ENCODE data around the gene PARK7. TPM values are rescaled to one million over a fixed set of nuclear protein-coding genes. Genes with fewer than 3 reads are reported as not detected.

The PARK7 gene
- total RNA-seq, 2 donors from 2014 or later: 385 to 475 TPM

- no peak for DNase-seq (ENCODE audit: low spot score in 2 of 2)
- Mint-ChIP-seq H3K36me3 (no peaks in the 10 kb centered on the region), H3K27ac (no peak overlapping the region), H3K9me3 (no peaks in the 10 kb centered on the region)
- no peak for ATAC-seq
These were observed 48.7 kb downstream of the PARK7 start for GRCh38 chr1:8010080-8010664.

DNA sequence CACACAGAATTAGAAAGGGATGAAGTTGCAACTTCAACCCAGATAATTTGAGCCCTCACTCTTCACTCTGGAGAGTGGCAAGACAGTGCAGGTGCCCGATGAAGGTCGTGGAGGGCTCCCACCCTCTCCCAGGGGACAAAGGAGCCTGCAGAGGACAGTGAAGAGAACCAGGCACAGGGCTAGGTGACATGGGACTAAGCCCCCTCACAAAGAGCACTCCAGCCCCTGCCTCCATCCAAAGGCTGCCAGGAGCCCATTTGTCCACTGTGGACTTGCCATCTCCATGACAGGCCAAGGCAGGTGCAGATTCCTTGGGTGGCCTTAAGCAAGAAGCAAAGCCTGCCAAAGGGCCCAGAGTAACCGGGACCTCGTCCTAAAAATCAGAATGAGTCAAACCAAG lies 49.5 kb downstream of the PARK7 start:
- H3K27ac Mint-ChIP-seq: no peak overlapping the region
- no peak for DNase-seq (ENCODE audit: low spot score in 2 of 2)
- no peaks in the 10 kb centered on the region for H3K9me3 Mint-ChIP-seq
- H3K36me3 Mint-ChIP-seq: no peaks in the 10 kb centered on the region
- no peak for ATAC-seq

DNA sequence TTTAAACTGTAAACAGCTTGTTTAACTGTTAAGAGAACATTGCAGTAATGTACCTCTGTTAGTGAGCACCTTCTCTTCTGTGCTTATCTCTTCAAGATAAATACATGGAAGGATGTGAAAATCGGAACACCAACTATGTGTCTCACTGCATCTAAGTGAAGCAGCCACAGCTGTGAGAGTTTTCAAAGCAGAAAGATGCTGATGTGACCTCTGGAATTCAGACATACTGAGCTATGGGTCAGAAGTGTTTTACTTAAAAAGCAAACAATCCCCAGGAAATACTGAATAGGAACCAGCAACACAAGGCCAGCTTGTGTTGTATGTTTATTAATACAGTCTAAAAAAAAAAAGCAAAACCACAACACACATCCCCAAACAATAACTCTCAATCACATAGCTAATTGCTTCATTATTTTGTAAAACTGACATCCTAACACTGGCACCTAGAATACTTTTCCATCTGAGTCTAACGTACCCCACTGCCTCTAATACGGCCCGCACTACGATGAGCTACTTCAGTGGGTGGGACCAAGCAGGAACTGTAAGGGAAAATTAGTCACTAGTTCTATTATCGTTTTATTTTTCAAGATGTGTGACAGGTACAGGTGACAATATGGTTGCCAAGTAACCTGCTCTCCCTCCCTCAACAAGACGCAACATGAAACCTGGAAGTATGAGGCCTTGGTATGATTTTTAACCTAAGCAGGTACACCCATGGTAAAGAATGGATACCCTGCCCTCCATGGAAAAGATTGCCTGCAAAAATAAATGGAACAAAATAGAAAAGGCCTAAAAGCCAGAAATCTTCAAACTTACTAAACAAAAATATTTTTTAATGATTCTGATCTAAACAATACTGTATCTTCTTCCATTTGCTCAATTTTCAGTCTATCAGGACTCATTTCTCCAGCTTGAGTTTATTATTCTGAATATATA lies 50.7 kb downstream of the PARK7 start:
- Mint-ChIP-seq H3K9me3 (no peaks in the 10 kb centered on the region), H3K36me3 (no peaks in the 10 kb centered on the region), H3K27ac (no peak overlapping the region)
- DNase-seq (ENCODE audit: low spot score in 2 of 2): no peak
- no peak for ATAC-seq

DNA sequence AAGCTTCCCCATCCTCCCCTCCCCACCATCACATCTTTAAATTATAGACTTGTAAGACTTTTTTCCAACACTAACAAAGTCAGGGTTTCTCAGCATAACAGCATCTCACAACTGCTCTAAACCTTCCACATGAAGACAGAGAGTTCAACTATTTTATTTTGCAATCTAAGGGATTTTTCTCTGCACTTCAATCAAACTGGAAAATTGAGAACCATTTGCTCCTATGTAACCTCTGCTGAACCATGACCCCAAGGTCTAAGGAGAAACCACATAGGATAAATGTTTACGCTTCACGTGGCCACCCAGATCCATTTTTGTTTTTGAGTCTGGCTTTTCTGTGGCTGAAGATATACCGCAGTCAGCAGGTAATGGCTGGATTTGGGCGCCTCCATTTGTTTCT lies 51.4 kb downstream of the PARK7 start:
- no peak for DNase-seq (ENCODE audit: low spot score in 2 of 2)
- Mint-ChIP-seq H3K9me3 (no peaks in the 10 kb centered on the region), H3K27ac (no peak overlapping the region), H3K36me3 (no peaks in the 10 kb centered on the region)
- ATAC-seq: no peak

GRCh38 chr1:8013399-8013798 lies 51.9 kb downstream of the PARK7 start:
- no peak for DNase-seq (ENCODE audit: low spot score in 2 of 2)
- Mint-ChIP-seq H3K36me3 (no peaks in the 10 kb centered on the region), H3K9me3 (no peaks in the 10 kb centered on the region), H3K27ac (no peak overlapping the region)
- ATAC-seq: no peak

DNA sequence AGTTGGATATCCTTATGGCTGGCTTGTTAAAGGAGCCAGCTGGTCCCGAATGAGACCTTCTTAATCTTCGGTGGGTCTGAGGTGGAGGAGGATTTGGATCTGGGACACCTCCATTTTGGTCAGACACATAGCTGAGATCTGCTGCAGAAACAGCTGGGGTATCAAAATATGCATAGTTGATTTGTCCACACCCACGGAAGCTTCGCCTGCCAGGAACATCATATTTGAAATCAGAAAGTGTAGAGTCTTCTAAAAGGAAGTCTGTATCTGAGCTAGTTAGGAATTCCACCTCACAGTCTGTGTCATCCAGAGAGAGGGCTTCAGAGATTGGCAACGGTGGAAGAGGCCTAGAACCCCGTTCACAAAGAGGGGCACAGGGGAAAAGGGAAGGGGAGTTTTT lies 52.3 kb downstream of the PARK7 start:
- no peaks in the 10 kb centered on the region for H3K9me3 Mint-ChIP-seq
- H3K36me3 Mint-ChIP-seq: no peaks in the 10 kb centered on the region
- H3K27ac Mint-ChIP-seq: no peak overlapping the region
- no peak for ATAC-seq
- DNase-seq (ENCODE audit: low spot score in 2 of 2): no peak

GRCh38 chr1:8014381-8014988 lies 53.0 kb downstream of the PARK7 start:
- Mint-ChIP-seq H3K36me3 (no peaks in the 10 kb centered on the region), H3K27ac (no peak overlapping the region)
- ATAC-seq: no peak

GRCh38 chr1:8015036-8015808 lies 53.7 kb downstream of the PARK7 start:
- ATAC-seq: peak; percentile 64 to 70
- Mint-ChIP-seq H3K9me3 (no peaks in the 10 kb centered on the region), H3K36me3 (no peaks in the 10 kb centered on the region), H3K27ac (no peak overlapping the region)
- peak in 1 of 2 donors; percentile 39 for DNase-seq (ENCODE audit: low spot score in 2 of 2)

More at GRCh38 chr1:8014381-8014988, 53.0 kb downstream of the PARK7 start:
- no peaks in the 10 kb centered on the region for H3K9me3 Mint-ChIP-seq
- no peak for DNase-seq (ENCODE audit: low spot score in 2 of 2)

DNA sequence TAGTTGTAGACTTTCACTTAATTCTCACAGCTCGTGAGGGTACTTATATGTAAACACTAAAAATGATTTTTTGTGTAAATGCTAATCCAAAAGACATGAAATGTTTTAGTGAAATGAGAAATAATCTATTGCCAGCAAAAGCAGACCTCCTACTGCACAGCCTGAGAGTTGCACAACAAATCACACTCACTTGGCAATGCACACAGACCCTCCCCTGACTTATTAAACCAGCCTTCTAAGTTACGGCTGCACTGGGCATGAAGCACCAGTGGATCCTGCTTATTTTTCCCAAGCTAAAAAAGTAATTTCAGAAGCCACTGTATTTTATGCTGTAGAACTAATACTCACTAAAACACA lies 54.3 kb downstream of the PARK7 start:
- H3K9me3 Mint-ChIP-seq: no peaks in the 10 kb centered on the region
- no peak for ATAC-seq
- DNase-seq (ENCODE audit: low spot score in 2 of 2): no peak
- H3K36me3 Mint-ChIP-seq: no peaks in the 10 kb centered on the region
- no peak overlapping the region for H3K27ac Mint-ChIP-seq

DNA sequence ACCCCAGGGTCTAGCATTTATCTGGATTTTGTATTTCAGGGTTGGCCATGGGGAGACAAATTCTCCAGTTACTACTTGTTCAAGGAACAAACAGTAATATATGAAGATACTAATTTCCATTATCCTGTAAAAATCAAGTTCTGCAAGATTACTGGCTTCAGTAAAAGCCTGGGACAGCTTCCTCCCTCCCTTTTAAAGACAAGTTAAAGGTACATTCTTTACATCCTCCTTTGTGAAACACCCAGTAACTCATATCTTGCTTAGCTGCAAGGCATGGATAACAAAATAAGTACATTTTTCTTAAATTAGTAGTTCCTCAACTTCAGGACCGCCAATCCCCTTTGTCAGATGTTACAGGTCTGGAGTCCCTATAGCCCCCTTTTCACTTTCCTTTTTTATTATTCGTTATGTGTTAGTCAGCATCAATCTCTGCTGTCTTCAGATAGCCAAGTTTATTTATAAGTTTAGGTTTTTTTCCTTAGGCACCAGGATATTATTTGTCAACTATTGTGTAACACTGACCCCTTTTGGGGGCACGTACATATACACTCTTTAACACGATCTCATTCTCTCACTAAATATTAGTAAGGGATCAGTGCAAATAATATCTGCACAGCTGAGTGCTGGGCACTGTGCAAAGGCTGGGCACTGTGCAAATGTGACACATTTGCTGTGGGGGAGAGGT lies 54.8 kb downstream of the PARK7 start:
- no peaks in the 10 kb centered on the region for H3K9me3 Mint-ChIP-seq
- DNase-seq (ENCODE audit: low spot score in 2 of 2) (no peak), ATAC-seq (no peak)
- H3K36me3 Mint-ChIP-seq: no peaks in the 10 kb centered on the region
- H3K27ac Mint-ChIP-seq: no peak overlapping the region

- DNase-seq (ENCODE audit: low spot score in 2 of 2) (no peak), ATAC-seq (no peak)
- H3K36me3 Mint-ChIP-seq: no peaks in the 10 kb centered on the region
- no peak overlapping the region for H3K27ac Mint-ChIP-seq
- no peaks in the 10 kb centered on the region for H3K9me3 Mint-ChIP-seq
These were observed 55.4 kb downstream of the PARK7 start for GRCh38 chr1:8016895-8017241.

- no peaks in the 10 kb centered on the region for H3K9me3 Mint-ChIP-seq
- no peaks in the 10 kb centered on the region for H3K36me3 Mint-ChIP-seq
- H3K27ac Mint-ChIP-seq: no peak overlapping the region
- ATAC-seq (no peak), DNase-seq (ENCODE audit: low spot score in 2 of 2) (no peak)
These were observed 56.1 kb downstream of the PARK7 start for GRCh38 chr1:8017495-8018197.

DNA sequence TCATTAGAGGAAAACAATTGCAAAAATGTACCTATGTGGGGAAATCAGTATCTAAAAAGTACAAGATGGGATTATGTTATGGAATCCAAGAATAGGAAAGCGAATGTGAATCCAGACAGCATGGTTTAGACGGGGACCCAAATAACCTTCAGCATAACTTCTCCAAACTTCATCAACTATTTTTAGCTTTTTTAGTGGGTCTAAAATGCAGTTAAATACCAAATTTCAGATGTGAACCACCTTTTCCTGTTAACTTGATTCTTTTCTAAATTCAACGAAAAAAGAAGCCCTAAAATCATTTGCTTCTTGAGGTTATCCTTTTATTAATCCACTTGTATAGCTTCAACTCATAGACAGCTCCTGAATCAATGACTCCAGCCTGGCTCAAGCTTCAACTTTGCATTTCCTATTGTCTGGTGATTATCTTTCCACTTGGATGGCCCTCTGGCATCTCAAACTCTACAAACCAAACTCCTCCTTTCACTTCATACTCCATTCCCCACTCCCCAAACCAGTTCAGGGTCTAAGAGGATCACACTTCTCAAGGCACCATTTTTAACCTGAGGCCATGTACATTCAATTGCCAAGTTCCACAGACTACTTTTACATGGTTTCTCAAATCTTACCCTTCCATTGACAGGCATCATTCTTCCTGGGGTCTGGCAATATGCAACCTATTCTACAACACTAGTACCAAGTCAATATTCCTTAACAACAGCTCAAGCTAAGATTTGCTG lies 57.1 kb downstream of the PARK7 start:
- DNase-seq (ENCODE audit: low spot score in 2 of 2) (no peak), ATAC-seq (no peak)
- Mint-ChIP-seq H3K9me3 (no peaks in the 10 kb centered on the region), H3K27ac (no peak overlapping the region), H3K36me3 (no peaks in the 10 kb centered on the region)

DNA sequence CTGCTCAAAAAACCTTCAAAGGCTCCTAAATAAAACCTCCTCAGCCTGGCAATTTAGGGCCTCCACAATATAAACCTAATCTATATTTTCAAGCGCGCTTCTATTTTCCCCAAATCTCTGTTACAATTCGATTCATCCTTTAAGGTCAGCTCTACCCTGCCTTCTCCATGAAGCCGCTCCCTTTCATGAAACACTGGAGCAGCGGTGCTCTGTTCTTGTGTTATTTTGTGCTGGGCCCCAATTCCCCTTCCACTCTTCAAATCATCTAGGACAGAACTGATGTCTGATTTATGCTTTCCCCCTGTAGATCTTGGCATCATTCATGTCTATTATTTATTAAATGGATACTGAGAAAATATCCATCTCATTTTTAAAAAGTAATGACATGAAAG lies 57.7 kb downstream of the PARK7 start:
- Mint-ChIP-seq H3K36me3 (no peaks in the 10 kb centered on the region), H3K27ac (no peak overlapping the region), H3K9me3 (no peaks in the 10 kb centered on the region)
- no peak for ATAC-seq
- DNase-seq (ENCODE audit: low spot score in 2 of 2): no peak

- Mint-ChIP-seq H3K9me3 (no peaks in the 10 kb centered on the region), H3K27ac (no peak overlapping the region), H3K36me3 (peaks cover 0 to 1% of the 10 kb centered on the region in 2 donors)
- DNase-seq (ENCODE audit: low spot score in 2 of 2) (no peak), ATAC-seq (no peak)
These were observed 58.5 kb downstream of the PARK7 start for GRCh38 chr1:8020032-8020431.

Data from activated naive CD4-positive, alpha-beta T cell treated with anti-CD3 and anti-CD28 coated beads, Interleukin-2, amount 50 U/mL, for 72 hours (primary cell).